GM20000 (cell line): ENCODE results near the gene ZFYVE27.
A peak's percentile ranks its signal among the peaks of the same experiment; 100 is the strongest.

Source experiments
- DNase-seq: peaks from one replicate; pipeline ENCODE4 v3.0.0; 2012; ENCODE audit warnings: low spot score
- TF ChIP-seq, protein P1 (sequence below): IDR thresholded peaks from 2 replicates; pipeline ENCODE4 v1.5.1; 2012; ENCODE audit warnings: mild to moderate bottlenecking, control low read depth; ENCODE audit errors: extremely low read depth, missing control alignments

The ZFYVE27 gene

DNA sequence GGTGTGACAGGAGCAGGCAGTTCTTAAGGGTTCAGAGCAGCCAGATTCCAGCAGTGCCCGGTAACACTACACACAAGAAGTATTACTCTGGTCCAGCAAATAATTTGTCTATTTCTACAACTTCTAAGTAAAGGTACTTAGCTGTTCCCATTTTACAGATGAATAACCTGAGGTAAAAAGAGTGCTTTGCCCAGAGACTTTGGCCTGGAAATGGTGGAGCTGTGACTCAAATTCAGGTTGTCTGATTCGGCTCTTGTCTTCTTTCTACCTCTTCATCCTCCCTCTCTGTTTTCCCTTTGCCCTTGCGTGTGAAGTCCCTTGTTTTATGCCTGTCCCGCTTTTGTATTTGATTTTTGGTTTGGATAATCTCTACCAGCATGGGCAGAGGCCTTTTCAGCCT lies 17.8 kb downstream of the ZFYVE27 start:
- no peak for DNase-seq
- TF ChIP-seq, protein P1, sequence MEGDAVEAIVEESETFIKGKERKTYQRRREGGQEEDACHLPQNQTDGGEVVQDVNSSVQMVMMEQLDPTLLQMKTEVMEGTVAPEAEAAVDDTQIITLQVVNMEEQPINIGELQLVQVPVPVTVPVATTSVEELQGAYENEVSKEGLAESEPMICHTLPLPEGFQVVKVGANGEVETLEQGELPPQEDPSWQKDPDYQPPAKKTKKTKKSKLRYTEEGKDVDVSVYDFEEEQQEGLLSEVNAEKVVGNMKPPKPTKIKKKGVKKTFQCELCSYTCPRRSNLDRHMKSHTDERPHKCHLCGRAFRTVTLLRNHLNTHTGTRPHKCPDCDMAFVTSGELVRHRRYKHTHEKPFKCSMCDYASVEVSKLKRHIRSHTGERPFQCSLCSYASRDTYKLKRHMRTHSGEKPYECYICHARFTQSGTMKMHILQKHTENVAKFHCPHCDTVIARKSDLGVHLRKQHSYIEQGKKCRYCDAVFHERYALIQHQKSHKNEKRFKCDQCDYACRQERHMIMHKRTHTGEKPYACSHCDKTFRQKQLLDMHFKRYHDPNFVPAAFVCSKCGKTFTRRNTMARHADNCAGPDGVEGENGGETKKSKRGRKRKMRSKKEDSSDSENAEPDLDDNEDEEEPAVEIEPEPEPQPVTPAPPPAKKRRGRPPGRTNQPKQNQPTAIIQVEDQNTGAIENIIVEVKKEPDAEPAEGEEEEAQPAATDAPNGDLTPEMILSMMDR = no peak

DNA sequence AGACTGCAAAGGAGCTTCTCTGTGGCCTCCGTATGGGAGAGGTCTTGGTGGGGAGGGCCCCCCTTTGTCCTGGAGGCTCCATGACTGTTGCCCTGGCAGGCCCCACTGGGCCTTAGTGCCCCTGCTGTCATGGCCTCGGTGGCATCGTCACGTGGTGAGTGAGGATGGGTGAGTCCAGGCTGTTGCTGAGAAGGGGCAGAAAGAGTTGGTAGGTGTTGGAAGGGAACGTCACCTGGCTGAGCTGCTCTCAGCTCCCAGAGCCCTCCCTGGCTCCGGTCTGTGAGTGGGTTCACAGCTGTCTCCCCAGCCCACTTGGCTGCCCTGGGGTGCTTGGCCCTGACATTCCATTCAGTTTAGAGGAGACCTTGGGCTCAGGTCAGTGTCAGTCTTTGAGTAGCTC lies 18.8 kb downstream of the ZFYVE27 start:
- TF ChIP-seq, protein P1 = no peak
- no peak for DNase-seq

DNA sequence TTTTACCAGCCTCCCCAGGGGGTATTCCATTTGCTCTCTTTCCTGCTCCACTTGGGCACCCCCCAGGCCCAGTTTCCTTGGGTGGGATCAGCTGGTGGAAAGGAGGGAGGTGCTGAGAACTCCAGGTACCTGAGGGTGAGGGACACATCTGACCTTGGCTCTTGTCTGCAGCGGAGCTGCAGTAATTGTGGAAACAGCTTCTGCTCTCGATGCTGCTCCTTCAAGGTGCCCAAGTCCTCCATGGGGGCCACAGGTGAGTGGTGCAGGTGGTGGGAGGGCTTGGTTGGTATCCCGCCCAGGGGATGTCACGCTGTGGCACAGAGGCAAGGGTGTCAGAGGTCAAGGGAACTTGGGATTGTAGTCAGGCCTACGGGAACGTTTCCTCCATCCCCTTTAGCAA lies 20.5 kb downstream of the ZFYVE27 start:
- no peak for DNase-seq
- TF ChIP-seq, protein P1 = no peak

DNA sequence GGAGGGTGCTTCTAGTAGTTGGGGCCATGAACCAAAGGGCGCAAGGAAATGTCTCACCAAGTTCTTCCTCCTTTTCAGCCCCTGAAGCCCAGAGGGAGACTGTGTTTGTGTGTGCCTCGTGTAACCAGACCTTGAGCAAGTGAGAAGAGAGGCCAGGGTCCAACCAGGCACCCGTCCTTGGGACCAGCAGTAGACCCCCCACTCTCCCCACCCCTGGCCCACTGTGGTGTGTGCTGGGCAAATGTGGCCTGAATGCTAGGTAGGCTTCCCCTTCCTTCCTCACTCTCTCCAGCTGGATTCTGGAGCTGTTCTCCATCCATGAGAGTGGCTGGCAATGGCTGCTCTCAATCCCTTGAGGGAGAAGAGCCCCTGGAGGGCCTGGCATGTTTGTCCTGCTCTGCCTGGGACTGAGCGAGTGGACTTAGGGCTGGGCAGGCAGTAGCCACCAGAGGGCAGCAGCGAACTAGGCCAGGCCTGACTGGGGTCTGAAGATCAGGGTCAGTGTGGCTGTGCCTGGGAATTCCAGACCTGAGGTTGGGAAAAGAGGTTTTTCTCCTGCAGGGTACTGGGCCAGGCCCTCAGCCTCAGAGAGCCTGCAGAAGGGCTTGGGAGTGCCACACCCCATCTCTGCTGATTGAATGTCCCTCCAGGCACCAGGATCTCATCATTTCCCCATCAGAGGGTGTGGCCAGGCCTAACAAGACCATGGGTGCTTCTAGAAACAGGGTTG lies 22.4 kb downstream of the ZFYVE27 start:
- TF ChIP-seq, protein P1 = peak; percentile 80
- peak; percentile 77 for DNase-seq

DNA sequence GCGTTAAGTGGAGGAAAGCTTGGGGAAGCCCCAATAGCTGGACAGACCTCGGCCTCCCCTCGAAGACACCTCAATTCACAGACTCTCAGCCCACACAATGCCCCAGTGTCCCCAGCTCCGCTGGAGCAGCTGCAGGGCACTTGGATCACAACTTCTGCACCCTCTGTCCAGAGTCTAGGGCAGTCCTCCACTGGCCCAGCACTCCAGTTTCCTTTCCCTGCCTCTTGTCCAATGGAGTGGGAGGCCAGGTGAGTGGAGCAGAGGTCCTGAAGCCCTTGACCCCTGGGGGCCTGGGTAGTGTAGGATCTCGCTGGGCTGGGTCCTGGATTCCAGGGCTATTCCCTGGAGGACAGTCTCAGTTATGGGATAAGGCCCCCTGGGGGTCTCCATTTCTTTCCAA lies 23.0 kb downstream of the ZFYVE27 start:
- TF ChIP-seq, protein P1 = no peak

DNA sequence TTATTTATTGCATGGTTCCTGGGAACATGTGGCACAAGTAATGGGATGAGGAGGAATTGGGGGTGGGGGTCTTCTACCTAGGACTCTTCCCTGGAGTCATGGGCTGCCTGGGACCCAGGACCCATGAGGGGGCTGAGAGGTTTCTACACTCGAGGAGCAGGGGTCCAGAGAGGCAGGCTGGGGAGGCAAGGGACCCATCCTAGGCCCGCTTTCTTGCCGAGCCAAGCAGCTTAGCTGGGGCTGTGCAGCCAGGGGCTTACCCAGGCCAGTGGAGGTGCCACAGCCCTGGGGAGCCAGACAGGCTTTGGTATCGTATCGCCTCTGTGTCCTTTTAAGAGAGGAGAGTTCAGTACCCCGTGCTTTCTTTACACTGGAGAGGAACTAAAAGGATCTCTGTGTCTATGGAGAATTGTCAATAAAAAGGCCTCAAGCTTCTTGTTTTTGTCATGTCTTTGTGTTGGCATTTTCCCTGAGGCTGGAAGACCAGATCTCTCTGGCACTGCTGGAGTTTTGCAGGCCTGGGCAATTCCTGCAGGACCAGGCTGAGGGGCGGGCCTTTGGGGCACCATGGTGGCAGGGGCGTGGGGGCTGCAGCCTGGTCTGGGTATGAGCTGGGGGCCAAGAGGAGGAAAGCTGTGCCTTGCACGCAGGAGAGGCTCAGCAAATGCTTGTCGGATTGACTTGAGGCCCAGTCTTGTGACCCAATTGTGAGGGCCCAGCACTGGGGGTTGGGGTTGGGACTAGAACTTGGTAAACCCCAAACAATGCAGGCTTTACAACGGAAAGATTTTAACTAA lies 23.7 kb downstream of the ZFYVE27 start:
- TF ChIP-seq, protein P1 = no peak
- DNase-seq = no peak

More for the DNA sequence above, 23.0 kb downstream of the ZFYVE27 start:
- DNase-seq = no peak

DNA sequence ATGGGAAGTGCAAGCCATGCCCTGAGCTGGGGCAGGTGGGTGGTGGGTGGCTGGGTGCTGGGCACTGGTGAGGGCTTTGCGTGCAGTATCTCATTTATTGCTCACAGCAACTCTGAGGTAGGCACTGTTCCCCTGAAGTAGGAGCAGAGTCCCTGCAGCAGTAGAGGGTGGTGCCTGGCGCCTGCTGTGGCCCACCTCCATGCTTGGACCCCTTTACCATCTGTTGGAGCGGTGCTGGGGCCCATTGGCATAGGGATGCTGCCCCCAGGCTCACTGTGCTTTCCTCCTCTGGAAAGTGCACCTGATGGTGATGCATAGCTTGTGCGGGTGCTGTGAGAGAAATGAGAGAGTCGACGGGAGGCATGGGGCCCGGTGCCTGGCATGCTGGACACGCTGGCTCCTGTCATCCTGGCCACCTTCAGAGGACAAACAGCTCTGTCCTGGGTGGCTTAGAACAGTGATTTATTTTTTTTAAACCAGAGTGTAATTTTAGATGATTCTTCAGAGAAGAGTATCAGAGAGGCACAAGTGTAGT lies 24.5 kb downstream of the ZFYVE27 start:
- TF ChIP-seq, protein P1 = no peak
- no peak for DNase-seq
